DMS 273 (cell line): ENCODE measurements around the gene CHPT1.

Experiments
- DNase-seq: peaks from one replicate; lab custom pipeline; 2025; ENCODE audit not compliant: unreplicated experiment; lab: John Stamatoyannopoulos, UW

Gene CHPT1

GRCh38 chr12:101761350-101761749, 63.9 kb downstream of the CHPT1 start:
- no peak for DNase-seq

- no peak for DNase-seq
Observed at GRCh38 chr12:101761781-101762180, 64.3 kb downstream of the CHPT1 start.

GRCh38 chr12:101763246-101763931, 65.9 kb downstream of the CHPT1 start:
- DNase-seq: no peak

- DNase-seq: no peak
Observed at GRCh38 chr12:101764051-101764792, 66.8 kb downstream of the CHPT1 start.

- no peak for DNase-seq
Observed at GRCh38 chr12:101767537-101767936, 70.1 kb downstream of the CHPT1 start.

- DNase-seq: no peak
Observed at GRCh38 chr12:101768781-101769180, 71.3 kb downstream of the CHPT1 start.

- no peak for DNase-seq
Observed at GRCh38 chr12:101769865-101770264, 72.4 kb downstream of the CHPT1 start.

- DNase-seq: no peak
Observed at GRCh38 chr12:101772012-101772775, 74.8 kb downstream of the CHPT1 start.

GRCh38 chr12:101773650-101774162, 76.3 kb downstream of the CHPT1 start:
- DNase-seq: peak; percentile 63

- DNase-seq: no peak
Observed at GRCh38 chr12:101775816-101776215, 78.4 kb downstream of the CHPT1 start.

GRCh38 chr12:101777485-101777884, 80.0 kb downstream of the CHPT1 start:
- DNase-seq: no peak

- DNase-seq: no peak
Observed at GRCh38 chr12:101777978-101778377, 80.5 kb downstream of the CHPT1 start.
